ENCODE measurements around the gene CPLANE2. TPM values are rescaled to one million over a fixed set of nuclear protein-coding genes. Genes with fewer than 3 reads are reported as not detected.
A peak's percentile ranks its signal among the peaks of the same experiment; 100 is the strongest.
"Not testable (repeated sequence)": the region's sequence is repeated elsewhere in the genome, so short reads cannot be mapped to it uniquely, and the experiment has no call there.

Gene CPLANE2
- total RNA-seq, 1 donor from 2014 or later, result 11.8 TPM

DNA sequence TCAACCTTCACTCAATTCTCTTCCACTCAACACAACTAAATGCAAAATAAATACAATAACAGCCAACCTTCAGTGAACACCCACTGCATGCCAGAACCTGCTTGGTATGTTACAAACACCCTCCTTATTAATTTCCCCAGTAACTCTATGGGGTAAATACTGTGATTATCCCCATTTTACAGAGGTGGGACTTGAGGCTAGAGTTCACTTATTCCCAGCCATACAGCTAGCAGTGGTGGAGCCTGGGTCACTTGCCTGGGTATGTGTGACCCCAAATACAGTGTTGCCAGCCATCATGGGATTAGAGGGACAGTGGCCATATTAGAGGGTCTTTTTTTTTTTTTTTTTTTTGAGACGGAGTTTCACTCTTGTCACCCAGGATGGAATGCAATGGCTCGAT is 1.6 kb downstream of the CPLANE2 start:
- ATAC-seq, result no peak
- intact Hi-C loops (cut with DNase I), result no loop called here
- no peak for DNase-seq (ENCODE audit: missing footprints)

DNA sequence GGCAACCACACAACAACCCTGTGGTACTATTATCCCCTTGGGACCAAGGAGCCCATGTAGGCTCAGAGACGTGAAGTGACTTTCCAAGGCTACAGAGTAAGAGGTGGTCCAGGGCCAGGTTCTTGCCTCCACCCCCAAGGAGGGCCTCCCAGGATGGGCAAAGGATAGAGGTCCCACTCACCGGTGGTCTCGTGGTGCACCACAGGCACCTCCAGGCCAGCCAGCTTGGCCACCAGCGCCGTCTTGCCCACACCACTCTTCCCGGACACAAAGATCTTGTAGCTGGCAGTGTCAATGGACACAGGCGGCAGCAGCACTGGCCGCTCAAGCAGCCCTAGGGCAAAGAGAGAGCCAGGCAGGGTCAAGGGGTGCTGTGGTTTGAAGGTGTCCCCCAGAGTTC is 3.6 kb downstream of the CPLANE2 start:
- ATAC-seq (no peak), DNase-seq (ENCODE audit: missing footprints) (no peak)
- intact Hi-C loops (cut with DNase I), result no loop called here

DNA sequence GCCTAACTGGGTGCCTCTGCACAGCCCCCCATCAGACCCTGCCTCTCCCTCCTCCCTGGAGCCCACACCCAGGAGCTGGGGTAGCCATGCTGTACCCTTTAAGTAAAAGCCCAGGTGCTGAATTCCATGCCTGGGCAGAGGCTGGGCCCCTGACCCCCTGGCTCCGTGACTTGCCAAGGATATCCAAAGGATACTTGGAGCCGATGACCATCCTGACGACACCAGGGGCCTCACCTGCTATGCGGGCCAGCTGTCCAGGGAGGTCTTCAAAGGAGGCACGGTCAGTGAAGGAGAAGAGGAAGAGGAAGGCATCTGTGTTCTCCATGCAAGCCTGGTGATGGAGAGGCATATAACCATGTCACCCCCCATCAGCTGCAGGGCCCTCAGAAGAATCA is 4.7 kb downstream of the CPLANE2 start:
- DNase-seq (ENCODE audit: missing footprints), result no peak
- ATAC-seq, result no peak
- intact Hi-C loops (cut with DNase I), result no loop called here

DNA sequence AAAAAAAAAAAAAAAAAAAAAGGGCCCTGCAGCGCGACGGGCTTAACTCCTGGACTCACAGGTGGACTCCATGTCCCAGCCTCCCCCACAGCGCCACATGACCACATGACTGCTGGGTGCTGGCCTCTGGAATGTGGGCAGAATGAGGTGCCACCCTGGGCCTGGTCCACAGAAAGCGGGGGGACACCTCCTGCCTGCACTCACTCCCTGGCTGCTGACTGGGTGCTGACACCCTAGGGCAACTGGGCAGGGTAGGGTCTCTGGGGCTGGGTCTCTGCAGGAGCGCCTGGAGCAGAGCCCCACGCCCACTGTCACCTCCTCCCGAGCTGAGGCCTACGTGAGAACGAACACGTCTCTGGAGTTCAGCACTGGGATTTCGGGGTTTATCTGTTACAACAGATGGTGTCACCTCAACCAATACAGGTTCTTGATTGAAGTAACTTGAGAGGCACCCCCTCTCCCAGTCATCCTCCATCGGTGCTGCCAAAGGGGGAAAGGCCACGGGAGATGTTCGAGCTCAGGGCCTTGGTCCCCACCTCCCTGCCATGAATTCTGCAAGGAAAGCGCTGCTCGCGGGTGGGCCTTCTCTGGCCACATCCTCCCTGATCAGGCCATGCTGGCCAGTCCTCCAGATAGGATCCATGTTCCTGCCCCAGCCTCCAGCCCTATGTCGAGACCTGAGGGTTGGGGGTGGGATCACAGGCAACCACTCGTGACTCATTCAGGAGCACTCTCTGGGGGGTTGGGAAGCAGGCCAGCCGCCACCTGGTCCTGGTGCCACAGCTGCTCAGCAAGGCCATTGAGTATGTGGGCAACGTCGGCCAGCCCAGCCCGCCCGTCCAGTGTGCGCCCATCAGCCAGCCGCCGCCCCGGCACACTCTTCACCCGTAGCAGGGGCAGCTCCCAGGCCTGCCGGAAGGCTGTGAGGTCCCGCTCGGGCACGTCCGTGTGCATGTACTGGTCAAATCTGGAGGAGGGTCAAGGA is 5.4 kb downstream of the CPLANE2 start:
- intact Hi-C loops (cut with DNase I), result no loop called here
- no peak for DNase-seq (ENCODE audit: missing footprints)
- no peak for ATAC-seq

DNA sequence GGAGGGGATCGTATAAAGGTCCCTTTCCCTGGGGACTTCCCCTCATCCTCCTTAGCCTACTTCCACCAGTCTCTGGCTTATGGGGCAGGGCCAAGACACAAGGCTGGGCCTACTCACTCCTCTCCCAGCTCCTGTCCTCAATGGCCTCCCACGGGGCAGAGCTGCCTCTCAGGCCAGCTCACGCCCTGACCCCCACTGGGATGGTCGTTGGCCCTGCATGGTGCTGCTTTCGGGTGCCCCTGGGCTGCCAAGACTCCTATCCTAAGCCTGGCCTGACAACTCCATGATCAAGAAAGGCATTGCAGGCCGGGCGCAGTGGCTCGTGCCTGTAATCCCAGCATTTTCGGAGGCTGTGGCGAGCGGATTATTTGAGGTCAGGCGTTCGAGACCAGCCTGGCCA is 6.2 kb downstream of the CPLANE2 start:
- intact Hi-C loops (cut with DNase I), result no loop called here
- no peak for ATAC-seq
- DNase-seq (ENCODE audit: missing footprints), result no peak

DNA sequence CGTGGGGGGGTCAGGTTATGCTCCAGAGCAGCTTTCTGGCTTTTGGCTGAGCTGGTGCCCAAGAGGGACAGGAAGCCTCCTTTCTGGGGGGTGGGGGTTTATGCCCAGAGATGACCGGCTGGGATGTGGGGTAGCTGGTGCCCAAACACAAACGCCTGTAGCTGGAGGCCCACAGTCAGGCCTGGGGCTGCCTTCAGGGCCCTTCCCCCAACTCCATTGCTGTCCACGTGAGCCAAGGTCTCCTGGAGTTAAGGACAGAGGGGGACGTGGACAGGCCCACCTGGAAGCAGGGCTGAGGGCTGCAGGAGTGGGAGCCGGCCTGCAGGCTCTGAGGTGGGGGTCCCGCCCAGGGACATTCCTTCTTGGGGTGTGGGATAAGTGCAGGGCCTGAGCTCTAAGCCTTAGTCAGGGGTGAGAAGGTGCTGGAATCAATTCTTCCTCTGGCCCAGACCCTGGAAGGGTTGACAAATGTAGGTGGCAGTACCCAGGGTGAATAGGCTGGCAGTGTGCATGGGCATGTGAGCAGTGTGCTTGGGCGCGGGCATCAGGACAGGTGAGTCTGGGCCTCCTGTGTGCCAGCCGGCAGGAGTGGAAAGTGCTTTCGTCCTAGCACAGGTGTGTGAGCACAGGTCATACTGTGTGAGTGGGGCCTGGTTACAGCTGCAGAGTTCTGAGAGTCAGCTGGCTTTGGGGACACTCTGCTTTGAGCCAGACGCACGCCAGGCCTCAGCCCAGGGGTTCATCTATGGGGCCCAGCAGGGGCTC is 6.8 kb downstream of the CPLANE2 start:
- no peak for DNase-seq (ENCODE audit: missing footprints)
- ATAC-seq, result no peak
- intact Hi-C loops (cut with DNase I), result no loop called here

DNA sequence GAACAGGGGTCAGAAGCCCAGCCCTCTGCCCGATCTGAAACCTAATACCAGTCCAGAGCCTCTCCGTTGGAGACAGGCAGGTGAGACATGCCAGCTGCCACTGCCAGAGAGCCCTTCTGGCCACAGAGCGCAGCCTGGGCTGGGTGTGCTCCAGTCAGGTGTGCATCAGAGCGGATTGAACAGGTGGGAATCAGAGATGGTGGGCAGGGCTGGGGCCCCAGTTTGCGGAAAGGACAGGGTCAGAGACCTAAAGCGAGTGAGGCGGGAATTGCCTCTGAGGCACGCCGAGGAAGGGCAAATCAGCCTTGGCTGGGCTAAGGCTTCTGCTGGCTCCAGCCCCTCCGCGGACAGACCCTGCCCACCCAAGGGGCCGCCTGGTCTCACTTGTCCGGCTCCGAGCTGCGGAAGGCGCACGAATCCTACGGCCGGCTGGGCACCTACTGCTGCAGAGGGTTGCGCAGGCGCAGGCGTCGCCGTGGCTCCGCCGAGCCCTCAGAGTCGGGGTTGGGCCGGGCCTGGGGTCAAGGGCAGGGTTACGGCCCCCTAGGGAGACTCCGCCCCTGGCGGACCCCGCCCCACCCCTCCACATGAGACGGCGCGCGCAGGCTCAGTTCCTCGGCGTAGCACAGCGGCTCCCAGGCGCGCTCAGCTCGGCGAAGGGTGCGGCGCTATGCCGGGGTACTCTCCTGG is 10.3 kb downstream of the CPLANE2 start:
- DNase-seq (ENCODE audit: missing footprints) (peak; percentile 78), ATAC-seq (peak; percentile 89)
- intact Hi-C loops (cut with DNase I), result no loop called here

DNA sequence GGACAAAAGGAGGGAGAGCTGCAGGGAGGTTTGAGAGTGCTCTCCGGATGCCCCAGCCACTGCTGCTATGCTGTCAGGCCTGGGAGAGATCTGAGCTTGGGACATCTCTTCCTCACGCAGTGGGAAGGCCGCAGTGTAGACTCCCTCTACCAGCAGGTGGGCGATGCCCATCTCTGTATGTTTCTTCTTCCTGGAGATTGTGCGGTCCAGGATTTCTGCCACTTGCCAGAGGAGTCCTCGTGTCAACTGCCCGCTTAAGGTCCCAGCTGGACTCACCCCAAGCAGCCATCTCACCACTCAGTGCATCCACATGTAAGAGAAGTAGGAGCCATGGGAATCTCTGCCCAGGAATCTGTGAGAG is 10.9 kb downstream of the CPLANE2 start:
- intact Hi-C loops (cut with DNase I), result no loop called here
- ATAC-seq, result no peak
- no peak for DNase-seq (ENCODE audit: missing footprints)

DNA sequence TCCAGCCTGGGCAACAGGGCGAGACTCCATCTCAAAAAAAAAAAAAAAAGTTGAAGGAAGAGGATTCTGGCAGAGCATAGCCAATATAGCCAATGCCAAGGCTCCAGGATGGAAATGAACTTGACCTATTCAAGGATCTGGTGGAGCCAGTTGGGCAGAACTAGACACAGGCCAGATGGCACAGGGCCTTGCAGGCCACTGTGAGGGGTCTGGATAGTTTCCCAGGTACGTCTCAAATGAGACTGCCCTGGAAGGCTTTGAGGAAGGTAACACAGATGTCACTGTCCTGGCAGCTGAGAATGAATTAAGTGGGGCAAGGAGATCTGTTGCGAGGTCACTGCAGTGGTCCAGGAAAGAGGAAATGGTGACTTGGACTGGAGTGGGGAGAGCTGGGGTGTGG is 12.5 kb downstream of the CPLANE2 start:
- DNase-seq (ENCODE audit: missing footprints), result no peak
- intact Hi-C loops (cut with DNase I), result no loop called here
- ATAC-seq, result no peak

DNA sequence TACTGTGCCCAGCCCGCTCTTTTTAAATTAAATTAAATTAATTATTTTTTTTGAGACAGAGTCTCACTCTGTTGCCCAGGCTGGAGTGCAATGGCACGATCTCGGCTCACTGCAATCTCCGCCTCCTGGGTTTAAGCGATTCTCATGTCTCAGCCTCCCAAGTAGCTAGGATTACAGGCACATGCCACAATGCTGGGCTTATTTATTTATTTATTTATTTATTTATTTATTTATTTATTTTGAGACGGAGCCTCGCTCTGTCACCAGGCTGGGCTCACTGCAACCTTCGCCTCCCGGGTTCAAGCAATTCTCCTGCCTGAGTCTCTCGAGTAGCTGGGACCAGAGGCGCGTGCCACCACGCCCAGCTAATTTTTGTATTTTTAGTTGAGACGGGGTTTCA is 14.3 kb downstream of the CPLANE2 start:
- ATAC-seq; DNase-seq (ENCODE audit: missing footprints); intact Hi-C loops (cut with DNase I): not testable (repeated sequence)

DNA sequence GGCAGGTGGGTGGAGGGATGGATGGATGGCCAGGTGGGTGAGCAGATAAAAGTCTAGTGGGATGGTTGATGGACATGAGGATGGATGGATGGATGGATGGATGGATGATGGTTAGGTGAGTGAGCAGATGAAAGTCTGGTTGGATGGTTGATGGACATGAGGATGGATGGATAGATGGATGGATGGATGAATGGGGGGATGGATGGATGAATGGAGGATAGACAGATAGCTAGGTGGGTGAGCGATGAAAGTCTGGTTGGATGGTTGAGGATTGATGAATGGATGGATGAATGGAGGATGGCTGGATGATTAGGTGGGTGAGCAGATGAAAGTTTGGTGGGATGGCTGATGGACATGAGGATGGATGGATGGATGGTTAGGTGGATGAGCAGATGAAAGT is 15.5 kb downstream of the CPLANE2 start:
- ATAC-seq, result no peak
- intact Hi-C loops (cut with DNase I), result no loop called here
- no peak for DNase-seq (ENCODE audit: missing footprints)

DNA sequence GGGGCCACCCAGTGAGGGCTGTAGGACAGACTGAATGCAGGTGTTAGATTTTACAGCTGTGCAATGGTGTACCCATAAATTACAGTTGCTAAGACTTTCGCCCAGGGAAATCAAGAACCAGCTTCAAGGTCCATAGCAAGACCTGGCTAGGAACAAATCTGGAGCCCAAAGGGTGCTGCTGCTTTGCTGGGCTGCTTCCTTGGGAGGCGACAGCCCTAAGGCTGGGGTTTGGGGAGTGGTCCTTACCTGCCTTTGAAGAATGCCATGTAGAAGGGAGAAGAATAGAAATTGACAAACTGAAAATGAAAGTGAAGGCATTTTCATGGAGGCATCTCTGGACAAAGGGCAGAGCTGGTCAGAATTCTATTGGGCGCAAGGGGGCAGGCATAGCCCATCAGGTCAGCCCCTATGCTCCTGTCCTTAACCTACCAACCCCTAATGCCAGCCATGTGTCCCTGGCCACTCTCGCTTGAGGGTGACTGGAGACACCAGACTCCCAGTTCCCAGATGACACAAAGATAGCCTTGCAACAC is 16.9 kb downstream of the CPLANE2 start:
- DNase-seq (ENCODE audit: missing footprints) (peak; percentile 13), ATAC-seq (no peak)
- intact Hi-C loops (cut with DNase I), result no loop called here

DNA sequence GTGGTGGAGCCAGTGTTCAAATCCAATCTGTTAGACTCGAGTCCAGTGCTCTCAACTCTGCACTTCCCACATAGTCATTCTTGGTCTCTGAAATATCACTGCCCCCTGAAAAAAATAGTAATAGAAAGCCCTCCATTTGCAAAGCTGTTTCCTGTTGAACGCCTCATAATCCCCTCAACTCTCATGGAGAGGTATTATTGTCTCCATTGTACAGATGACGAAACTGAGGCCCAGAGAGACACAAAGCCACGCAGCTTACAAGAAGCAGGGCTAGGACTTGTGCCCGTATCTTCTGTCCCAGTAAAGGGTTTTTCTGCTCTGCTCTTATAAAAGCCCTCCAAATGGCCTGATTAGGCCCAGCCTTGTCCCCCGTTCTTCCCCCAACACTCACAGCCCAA is 18.3 kb downstream of the CPLANE2 start:
- ATAC-seq, result no peak
- no peak for DNase-seq (ENCODE audit: missing footprints)
- intact Hi-C loops (cut with DNase I), result no loop called here

DNA sequence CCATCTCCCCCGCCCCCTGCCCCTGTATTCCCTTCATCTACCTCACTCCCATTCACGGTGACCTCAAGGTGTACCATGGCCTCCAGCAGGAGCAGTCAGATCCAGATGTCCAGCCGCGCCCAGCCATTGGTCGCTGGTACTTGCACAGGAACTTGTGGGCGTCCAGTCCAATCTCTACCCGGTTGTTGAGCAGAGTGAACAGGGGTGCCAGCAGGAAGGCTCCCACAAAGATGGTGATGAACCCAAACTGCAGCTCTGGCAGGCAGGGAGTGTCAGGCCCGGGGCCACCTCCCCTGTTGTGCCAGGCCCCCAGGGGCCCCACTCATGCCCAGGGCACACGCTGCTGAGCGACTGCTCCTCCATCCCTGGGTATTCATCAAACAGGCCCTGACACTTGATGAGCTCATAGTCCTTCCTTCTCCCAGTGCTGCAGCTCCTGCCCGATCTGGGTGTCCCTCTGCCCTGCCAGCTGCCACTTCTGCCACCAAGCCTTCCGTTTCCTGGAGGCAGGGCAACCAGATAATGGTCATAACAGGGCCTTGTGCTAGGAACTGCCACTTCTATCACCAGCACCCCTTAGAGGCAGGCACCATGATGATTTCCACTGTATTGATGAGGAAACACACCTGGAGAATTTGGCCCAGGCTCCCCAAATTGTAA is 18.8 kb downstream of the CPLANE2 start:
- intact Hi-C loops (cut with DNase I), result no loop called here
- ATAC-seq (no peak), DNase-seq (ENCODE audit: missing footprints) (peak; percentile 63)

DNA sequence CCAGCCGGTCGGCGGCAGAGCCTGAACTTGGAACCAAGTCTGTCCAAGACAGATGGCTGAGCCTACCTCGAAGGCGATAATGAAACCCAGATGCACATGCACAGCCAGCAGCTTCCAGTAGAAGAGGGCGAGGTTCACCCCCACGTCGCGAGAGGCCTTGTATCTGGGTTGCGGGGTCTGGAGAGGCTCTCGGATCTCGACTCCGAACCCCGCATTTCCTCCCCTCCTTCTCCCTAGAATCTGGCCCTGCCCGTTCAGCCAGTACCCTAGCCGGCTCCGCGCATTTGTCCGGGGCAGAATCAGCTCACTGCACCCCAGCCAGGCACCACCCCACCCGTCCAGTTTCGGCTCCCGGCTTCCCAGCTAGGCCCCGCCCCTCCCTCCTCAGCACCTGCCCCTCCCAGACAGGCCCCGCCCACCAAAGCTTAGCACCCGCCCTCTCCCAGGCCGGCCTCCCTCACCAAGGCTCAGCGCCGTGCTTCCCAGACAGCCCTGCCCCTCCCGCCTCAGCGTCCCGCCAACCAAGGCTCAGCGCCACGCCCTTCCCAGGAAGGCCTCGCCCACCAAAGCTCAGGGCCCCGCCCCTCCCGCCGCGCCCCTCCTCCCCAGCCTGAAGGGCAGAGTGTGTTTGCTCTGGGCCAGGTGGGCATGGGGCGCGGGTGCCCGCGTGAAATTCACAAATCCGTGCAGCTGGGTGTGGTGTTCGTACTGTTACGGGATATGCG is 19.8 kb downstream of the CPLANE2 start:
- intact Hi-C loops (cut with DNase I), result loop anchor here (2.0 kb wide), 1 partner anchor 20 kb away; the partner anchor contains the start of gene CPLANE2
- DNase-seq (ENCODE audit: missing footprints) (peak; percentile 100), ATAC-seq (peak; percentile 99)

DNA sequence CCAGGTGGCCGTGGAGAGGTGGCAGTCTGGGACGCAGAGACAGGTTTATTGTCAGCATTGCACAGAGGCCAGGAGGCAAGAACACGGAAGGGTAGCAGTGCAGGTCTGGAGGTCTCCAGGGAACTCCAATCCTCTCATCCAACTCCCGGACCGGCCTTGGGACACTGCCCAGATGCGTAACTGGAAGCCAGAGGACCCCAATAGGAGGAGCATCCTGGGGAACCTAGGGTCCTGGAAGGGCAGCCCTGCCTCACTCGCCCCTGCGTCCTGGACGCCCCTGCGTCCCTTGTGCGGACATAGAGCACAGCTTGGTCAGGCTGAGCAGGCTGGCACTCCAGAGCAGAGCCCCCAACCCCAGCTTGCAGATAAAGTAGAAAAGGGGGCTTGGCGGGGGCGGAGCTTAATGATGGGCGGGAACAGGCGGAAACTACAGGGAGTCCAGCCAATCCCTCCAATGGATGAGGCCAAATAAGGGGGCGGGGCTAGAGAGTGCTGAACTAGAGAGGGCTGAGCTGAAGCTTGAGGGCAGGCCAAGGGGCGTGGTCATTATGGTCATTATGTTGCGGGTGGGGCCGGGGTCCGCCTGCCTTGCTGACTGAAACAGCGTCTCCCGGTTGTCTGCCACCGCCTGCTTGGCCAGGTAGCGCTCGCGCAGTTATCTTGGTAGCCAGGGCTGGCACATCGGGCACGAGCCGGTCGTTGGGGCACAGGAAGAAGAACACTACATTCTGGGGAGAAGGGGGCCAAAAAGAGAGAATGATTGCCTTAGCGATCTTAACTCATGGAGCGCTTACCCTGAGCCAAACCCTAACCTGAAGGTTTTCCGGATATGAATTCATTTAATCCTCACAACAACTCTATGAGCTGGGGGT is 20.9 kb downstream of the CPLANE2 start:
- intact Hi-C loops (cut with DNase I), result loop anchor here (2.0 kb wide), 1 partner anchor 21 kb away; the partner anchor contains the start of gene CPLANE2
- peak; percentile 89 for DNase-seq (ENCODE audit: missing footprints)
- peak; percentile 41 for ATAC-seq

DNA sequence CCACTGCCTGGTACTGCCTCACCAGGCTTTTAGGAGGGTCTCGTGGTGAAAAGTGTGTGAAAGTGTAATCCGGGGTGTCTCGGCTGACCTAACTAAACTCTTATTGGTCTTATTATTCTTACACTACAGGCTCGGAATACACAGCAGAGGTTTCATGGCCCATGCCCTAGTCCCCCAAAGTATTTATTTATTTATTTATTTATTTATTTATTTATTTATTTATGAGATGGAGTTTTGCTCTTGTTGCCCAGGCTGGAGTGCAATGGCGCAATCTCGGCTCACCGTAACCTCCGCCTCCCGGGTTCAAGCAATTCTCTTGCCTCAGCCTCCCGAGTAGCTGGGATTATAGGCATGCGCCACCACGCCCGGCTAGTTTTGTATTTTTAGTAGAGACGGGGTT is 21.7 kb downstream of the CPLANE2 start:
- DNase-seq (ENCODE audit: missing footprints); intact Hi-C loops (cut with DNase I); ATAC-seq: not testable (repeated sequence)
